Measurements from ENCODE around the gene MEMO1. TPM values are rescaled to one million over a fixed set of nuclear protein-coding genes. Genes with fewer than 3 reads are reported as not detected.

MEMO1 gene
- total RNA-seq, 1 experiment from 2014 or later, result 44.4 TPM

GRCh38 chr2:32007121-32007391 is 3.8 kb downstream of the MEMO1 start:
- ChIA-PET CTCF (no interaction called here), POLR2A (no interaction called here)
- no peak for TF ChIP-seq ZNF317 (CRISPR knock-in tag; IDR thresholded peaks at IDR 0.05; ENCODE audit: borderline replicate concordance, low read depth)
- TF ChIP-seq E2F5 (CRISPR knock-in tag; IDR thresholded peaks at IDR 0.05), result no peak
- no peak for TF ChIP-seq ZBTB43 (CRISPR knock-in tag; IDR thresholded peaks at IDR 0.05)
- TF ChIP-seq ETV6 (CRISPR knock-in tag; IDR thresholded peaks at IDR 0.05), result no peak
- no peak for TF ChIP-seq ATF1 (CRISPR knock-in tag; IDR thresholded peaks at IDR 0.05)
- no peak for TF ChIP-seq GABPB1 (CRISPR knock-in tag; IDR thresholded peaks at IDR 0.05)
- TF ChIP-seq JAZF1 (CRISPR knock-in tag; IDR thresholded peaks at IDR 0.05), result no peak
- no peak for TF ChIP-seq FOXP1 (CRISPR knock-in tag; IDR thresholded peaks at IDR 0.05; ENCODE audit: borderline replicate concordance)
- no peak for TF ChIP-seq ZNF263 (CRISPR knock-in tag; IDR thresholded peaks at IDR 0.05; ENCODE audit: low read depth)
- no peaks in the 10 kb centered on the region for H3K9me3 Mint-ChIP-seq
- DNase-seq (ENCODE audit: low spot score) (no peak), ATAC-seq (no peak)
- H3K4me1 Mint-ChIP-seq, result peaks cover 38% of the 10 kb centered on the region
- 0 out of 2 replicates have a peak overlapping the region, but pooled peaks have one; percentile 0 for H3K27ac Mint-ChIP-seq
- no peaks in the 10 kb centered on the region for H3K27me3 Mint-ChIP-seq (ENCODE audit: low read depth)
- H3K4me3 Mint-ChIP-seq, result no peak overlapping the region
- no peaks in the 10 kb centered on the region for H3K36me3 Mint-ChIP-seq

GRCh38 chr2:32005371-32005976 is 5.3 kb downstream of the MEMO1 start:
- H3K27me3 Mint-ChIP-seq (ENCODE audit: low read depth), result no peaks in the 10 kb centered on the region
- DNase-seq (ENCODE audit: low spot score) (no peak), ATAC-seq (no peak)
- H3K4me3 Mint-ChIP-seq, result no peak overlapping the region
- CTCF ChIA-PET, result interaction anchor here (1.6 kb wide), 1 partner anchor 119 kb away, joined by 5 read pairs; no protein-coding TSS in a partner anchor
- no peaks in the 10 kb centered on the region for H3K36me3 Mint-ChIP-seq
- POLR2A ChIA-PET, result no interaction called here
- peaks cover 28% of the 10 kb centered on the region for H3K4me1 Mint-ChIP-seq
- H3K9me3 Mint-ChIP-seq, result no peaks in the 10 kb centered on the region
- H3K27ac Mint-ChIP-seq, result no peak overlapping the region
- no peak for TF ChIP-seq ERG (CRISPR knock-in tag; IDR thresholded peaks at IDR 0.05)
- no peak for TF ChIP-seq FOXP1 (CRISPR knock-in tag; IDR thresholded peaks at IDR 0.05; ENCODE audit: borderline replicate concordance)
- TF ChIP-seq ELF4 (CRISPR knock-in tag; IDR thresholded peaks at IDR 0.05; ENCODE audit: low read depth), result no peak
- TF ChIP-seq ZNF121 (CRISPR knock-in tag; IDR thresholded peaks at IDR 0.05), result no peak
- TF ChIP-seq MXD4 (CRISPR knock-in tag; IDR thresholded peaks at IDR 0.05; ENCODE audit: borderline replicate concordance), result no peak
- no peak for TF ChIP-seq EMX1 (CRISPR knock-in tag; IDR thresholded peaks at IDR 0.05)
- no peak for TF ChIP-seq TCF7 (CRISPR knock-in tag; IDR thresholded peaks at IDR 0.05; ENCODE audit: low read depth)
- TF ChIP-seq ZSCAN18 (CRISPR knock-in tag; IDR thresholded peaks at IDR 0.05), result no peak
- TF ChIP-seq AR (CRISPR knock-in tag; IDR thresholded peaks at IDR 0.05), result no peak
- no peak for TF ChIP-seq ZBTB43 (CRISPR knock-in tag; IDR thresholded peaks at IDR 0.05)
- no peak for TF ChIP-seq ZNF232 (CRISPR knock-in tag; IDR thresholded peaks at IDR 0.05)
- TF ChIP-seq ARID4B (CRISPR knock-in tag; IDR thresholded peaks at IDR 0.05; ENCODE audit: borderline replicate concordance), result no peak
- no peak for TF ChIP-seq ZNF317 (CRISPR knock-in tag; IDR thresholded peaks at IDR 0.05; ENCODE audit: borderline replicate concordance, low read depth)
- no peak for TF ChIP-seq ESRRA (CRISPR knock-in tag; IDR thresholded peaks at IDR 0.05; ENCODE audit: borderline replicate concordance)

Data from WTC11 (cell line).